BJ (cell line): ENCODE measurements around the gene ARFGEF3. TPM values are rescaled to one million over a fixed set of nuclear protein-coding genes. Genes with fewer than 3 reads are reported as not detected.

Experiments used
- CTCF ChIA-PET: fragments of 350-600 bp; formaldehyde crosslinking; extraction: SDS; loops from one replicate; lab custom pipeline; 2021; ENCODE audit warnings: antibody characterized with exemption, inconsistent platforms; lab: Yijun Ruan, JAX
- POLR2A ChIA-PET: fragments of 300-600 bp; sonication (Branson Sonifier 250); formaldehyde crosslinking; extraction: SDS; loops from one replicate; lab custom pipeline; 2021; ENCODE audit warnings: antibody characterized with exemption; lab: Charles Lee
- DNase-seq: peaks from one replicate; pipeline ENCODE4 v3.0.0-alpha.2; 2011; ENCODE audit warnings: low read depth
- H3K27me3 ChIP-seq: 2 replicates; pipeline ENCODE4 v1.6.0; 2011; ENCODE audit warnings: low read length; ENCODE audit not compliant: control insufficient read depth, insufficient read depth
- H3K36me3 ChIP-seq: 2 replicates; pipeline ENCODE4 v1.5.1; 2011; ENCODE audit warnings: low read length; ENCODE audit not compliant: control insufficient read depth, insufficient read depth
- H3K4me3 ChIP-seq: 2 replicates; pipeline ENCODE4 v1.5.1; 2011; ENCODE audit warnings: low read depth, mild to moderate bottlenecking, control low read depth, low read length
- CTCF ChIP-seq: IDR thresholded peaks from 2 replicates; pipeline ENCODE4 v1.5.1; 2011; ENCODE audit warnings: low read depth, mild to moderate bottlenecking, control low read depth, inconsistent platforms, low read length, moderate library complexity; ENCODE audit not compliant: insufficient read depth
- polyA plus RNA-seq: library from polyadenylated mRNA; depleted of rRNA; stranded (reverse); fragments of >200 nt; gene quantifications from 2 replicates; pipeline ENCODE4 v1.2.3, GENCODE V29; 2011

ARFGEF3 gene
- polyA plus RNA-seq, 1 experiment: 0.27 TPM

GRCh38 chr6:138337076-138337475 is 175.3 kb downstream of the ARFGEF3 start:
- DNase-seq: no peak
- ChIA-PET POLR2A (no interaction called here), CTCF (no interaction called here)
- Histone ChIP-seq H3K4me3 (no peak overlapping the region), H3K36me3 (no peaks in the 10 kb centered on the region), H3K27me3 (no peaks in the 10 kb centered on the region)
- TF ChIP-seq CTCF: no peak

- Histone ChIP-seq H3K36me3 (no peaks in the 10 kb centered on the region), H3K4me3 (no peak overlapping the region), H3K27me3 (no peaks in the 10 kb centered on the region)
- POLR2A ChIA-PET: no interaction called here
- no peak for TF ChIP-seq CTCF
- CTCF ChIA-PET: interaction anchor here (0.5 to 1.3 kb wide), 2 partner anchors 23 to 431 kb away, joined by 3 read pairs; no protein-coding TSS in a partner anchor
- DNase-seq: no peak
These were observed 177.3 kb downstream of the ARFGEF3 start for GRCh38 chr6:138339024-138339423.

GRCh38 chr6:138341176-138341575 is 179.4 kb downstream of the ARFGEF3 start:
- POLR2A ChIA-PET: no interaction called here
- no peaks in the 10 kb centered on the region for H3K27me3 ChIP-seq
- no peak overlapping the region for H3K4me3 ChIP-seq
- CTCF ChIA-PET: no interaction called here
- no peak for DNase-seq
- H3K36me3 ChIP-seq: no peaks in the 10 kb centered on the region
- no peak for TF ChIP-seq CTCF

GRCh38 chr6:138343112-138343511 is 181.4 kb downstream of the ARFGEF3 start:
- no peak for TF ChIP-seq CTCF
- Histone ChIP-seq H3K27me3 (no peaks in the 10 kb centered on the region), H3K36me3 (no peaks in the 10 kb centered on the region), H3K4me3 (no peak overlapping the region)
- CTCF ChIA-PET: no interaction called here
- DNase-seq: no peak
- POLR2A ChIA-PET: no interaction called here

GRCh38 chr6:138345565-138346285 is 184.0 kb downstream of the ARFGEF3 start:
- H3K36me3 ChIP-seq: no peaks in the 10 kb centered on the region
- H3K4me3 ChIP-seq: no peak overlapping the region
- H3K27me3 ChIP-seq: 0 out of 2 replicates have a peak, but pooled peaks cover 1% of the 10 kb centered on the region
- ChIA-PET CTCF (interaction anchor here (0.9 kb wide), 1 partner anchor 15 kb away, joined by 3 read pairs; no protein-coding TSS in a partner anchor), POLR2A (no interaction called here)
- DNase-seq: no peak
- TF ChIP-seq CTCF: no peak
